KOPT-K1 (cell line): ENCODE measurements around the gene RNF175.

Experiments used
- H3K27ac ChIP-seq: fragments of 200-600 bp; sonication (generic); 2 replicates; pipeline ENCODE4 v1.5.1; 2016; ENCODE audit warnings: antibody characterized with exemption, mild to moderate bottlenecking, low read depth, low read length; ENCODE audit not compliant: poor library complexity, severe bottlenecking
- H3K36me3 ChIP-seq: fragments of 200-600 bp; sonication (generic); 2 replicates; pipeline ENCODE4 v1.5.1; 2017; ENCODE audit warnings: antibody characterized with exemption, mild to moderate bottlenecking, low read length, moderate library complexity; ENCODE audit not compliant: insufficient read depth
- H3K9me3 ChIP-seq: fragments of 200-600 bp; sonication (generic); 2 replicates; pipeline ENCODE4 v1.5.1; 2017; ENCODE audit warnings: antibody characterized with exemption, low read length, mild to moderate bottlenecking; ENCODE audit not compliant: insufficient read depth, poor library complexity, severe bottlenecking

RNF175 gene

GRCh38 chr4:153735906-153736461 is 23.8 kb downstream of the RNF175 start:
- no peaks in the 10 kb centered on the region for H3K36me3 ChIP-seq
- H3K27ac ChIP-seq: no peak overlapping the region
- H3K9me3 ChIP-seq: peaks cover 8% of the 10 kb centered on the region

- Histone ChIP-seq H3K9me3 (no peaks in the 10 kb centered on the region), H3K36me3 (no peaks in the 10 kb centered on the region), H3K27ac (no peak overlapping the region)
These were observed 25.9 kb downstream of the RNF175 start for GRCh38 chr4:153733751-153734448.

DNA sequence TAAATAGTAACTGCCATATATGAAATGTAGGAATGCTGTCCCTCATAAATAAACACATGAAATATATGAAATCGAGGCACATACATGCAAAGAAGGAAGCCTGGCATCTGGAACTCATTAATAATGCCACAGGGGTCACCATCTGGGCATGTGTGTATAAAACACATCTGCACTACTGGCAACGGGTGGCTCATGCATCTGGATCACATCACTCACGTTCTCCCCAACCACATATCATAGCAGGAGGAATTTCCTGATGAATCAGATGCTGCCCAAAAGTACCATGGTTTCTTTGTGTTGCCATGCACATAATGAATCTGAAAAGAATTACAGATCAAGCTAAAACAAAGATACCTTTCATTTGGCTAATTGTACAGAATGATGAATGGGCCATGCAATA is 28.6 kb downstream of the RNF175 start:
- H3K36me3 ChIP-seq: no peaks in the 10 kb centered on the region
- H3K27ac ChIP-seq: no peak overlapping the region
- H3K9me3 ChIP-seq: no peaks in the 10 kb centered on the region

- Histone ChIP-seq H3K9me3 (no peaks in the 10 kb centered on the region), H3K36me3 (no peaks in the 10 kb centered on the region), H3K27ac (no peak overlapping the region)
These were observed 29.9 kb downstream of the RNF175 start for GRCh38 chr4:153729895-153730294.

DNA sequence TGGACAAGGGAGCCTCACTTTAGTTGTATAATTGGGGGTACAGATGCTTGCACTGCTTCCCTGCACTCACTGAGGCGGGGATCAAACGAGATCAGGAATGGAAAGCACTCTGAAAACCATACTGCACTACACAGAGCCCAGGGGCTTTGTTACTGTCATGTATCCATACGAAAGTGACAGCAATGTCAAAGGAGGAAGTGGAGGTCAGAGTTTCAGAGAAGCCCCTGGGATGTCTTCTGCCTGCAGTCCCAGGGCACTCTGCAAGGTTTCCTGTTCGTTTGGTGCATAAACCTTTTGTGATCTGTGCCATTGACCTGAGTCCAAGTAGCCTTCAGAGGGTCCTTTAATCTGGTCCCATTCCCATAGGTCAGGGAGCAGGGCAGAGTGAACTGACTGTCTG is 31.2 kb downstream of the RNF175 start:
- Histone ChIP-seq H3K27ac (no peak overlapping the region), H3K9me3 (no peaks in the 10 kb centered on the region), H3K36me3 (no peaks in the 10 kb centered on the region)

DNA sequence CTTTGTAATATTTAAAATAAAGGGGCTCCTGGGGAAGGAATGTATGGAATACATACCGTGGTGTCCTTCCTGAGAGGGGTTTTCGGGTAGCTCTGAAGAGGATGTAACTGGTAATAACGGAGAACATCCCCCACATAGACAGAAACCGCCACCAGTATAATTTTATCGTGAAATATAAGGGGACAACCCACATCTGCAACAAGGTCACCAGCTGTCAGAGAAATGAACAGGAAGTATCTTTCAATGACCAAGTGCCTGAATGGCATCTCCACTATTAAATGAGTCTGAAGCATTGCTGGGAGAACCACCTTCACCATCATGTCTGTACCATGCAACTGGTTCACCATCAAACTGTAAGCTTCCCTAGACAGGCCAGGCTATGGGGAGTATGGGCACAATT is 31.7 kb downstream of the RNF175 start:
- H3K27ac ChIP-seq: no peak overlapping the region
- H3K9me3 ChIP-seq: no peaks in the 10 kb centered on the region
- no peaks in the 10 kb centered on the region for H3K36me3 ChIP-seq

DNA sequence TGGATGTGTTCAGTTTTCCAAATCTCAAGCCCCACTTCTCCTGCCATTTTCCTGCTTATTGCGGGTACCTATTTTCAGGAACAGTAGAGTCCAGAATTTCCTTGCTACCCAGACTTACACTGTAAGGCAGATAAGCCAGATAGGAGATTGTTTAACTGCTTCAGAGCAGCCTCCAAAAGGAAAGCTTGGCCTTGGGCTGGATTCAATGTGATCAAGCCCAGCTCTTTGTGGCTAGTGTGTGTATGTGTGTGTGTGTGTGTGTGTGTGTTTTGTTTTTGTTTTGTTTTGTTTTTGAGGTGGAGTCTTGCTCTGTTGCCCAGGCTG is 34.0 kb downstream of the RNF175 start:
- H3K36me3 ChIP-seq: no peaks in the 10 kb centered on the region
- H3K9me3 ChIP-seq: no peaks in the 10 kb centered on the region
- H3K27ac ChIP-seq: no peak overlapping the region

DNA sequence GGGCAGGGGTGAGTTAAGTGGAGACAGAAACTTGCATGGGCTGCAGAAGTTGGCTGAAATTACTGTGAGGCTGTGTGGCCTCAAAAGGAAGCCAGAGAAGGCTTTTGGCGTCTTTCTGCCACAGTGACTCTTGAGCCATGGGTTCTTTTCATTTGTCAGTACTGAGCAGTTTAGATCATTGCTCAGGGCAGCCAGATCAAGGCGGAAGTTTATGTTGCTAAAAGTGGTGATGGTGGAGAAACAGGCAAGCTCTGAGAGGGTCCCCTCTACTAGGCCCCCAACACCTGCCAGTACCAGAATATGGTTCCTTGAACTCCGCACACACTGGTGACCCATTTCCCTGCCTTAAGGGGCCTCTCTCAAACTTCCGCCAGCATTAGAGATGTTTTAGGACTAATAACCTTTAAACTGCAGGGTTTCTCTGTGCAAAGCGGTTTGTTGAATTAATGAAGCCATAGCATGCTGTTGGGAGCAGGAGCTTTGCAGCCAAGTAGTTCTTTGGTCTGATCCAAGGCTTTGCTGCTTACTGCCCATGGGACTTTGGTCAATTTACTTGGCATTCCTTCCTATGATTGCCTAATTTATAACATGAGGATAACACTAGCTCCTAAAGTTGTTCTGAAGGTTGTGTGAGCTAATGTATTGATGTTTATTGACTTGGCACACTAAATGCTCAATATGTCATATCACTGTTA is 34.5 kb downstream of the RNF175 start:
- Histone ChIP-seq H3K9me3 (no peaks in the 10 kb centered on the region), H3K27ac (no peak overlapping the region), H3K36me3 (no peaks in the 10 kb centered on the region)

GRCh38 chr4:153724606-153725005 is 35.2 kb downstream of the RNF175 start:
- Histone ChIP-seq H3K27ac (no peak overlapping the region), H3K36me3 (no peaks in the 10 kb centered on the region), H3K9me3 (no peaks in the 10 kb centered on the region)

GRCh38 chr4:153722036-153722435 is 37.8 kb downstream of the RNF175 start:
- H3K9me3 ChIP-seq: no peaks in the 10 kb centered on the region
- H3K36me3 ChIP-seq: no peaks in the 10 kb centered on the region
- no peak overlapping the region for H3K27ac ChIP-seq

DNA sequence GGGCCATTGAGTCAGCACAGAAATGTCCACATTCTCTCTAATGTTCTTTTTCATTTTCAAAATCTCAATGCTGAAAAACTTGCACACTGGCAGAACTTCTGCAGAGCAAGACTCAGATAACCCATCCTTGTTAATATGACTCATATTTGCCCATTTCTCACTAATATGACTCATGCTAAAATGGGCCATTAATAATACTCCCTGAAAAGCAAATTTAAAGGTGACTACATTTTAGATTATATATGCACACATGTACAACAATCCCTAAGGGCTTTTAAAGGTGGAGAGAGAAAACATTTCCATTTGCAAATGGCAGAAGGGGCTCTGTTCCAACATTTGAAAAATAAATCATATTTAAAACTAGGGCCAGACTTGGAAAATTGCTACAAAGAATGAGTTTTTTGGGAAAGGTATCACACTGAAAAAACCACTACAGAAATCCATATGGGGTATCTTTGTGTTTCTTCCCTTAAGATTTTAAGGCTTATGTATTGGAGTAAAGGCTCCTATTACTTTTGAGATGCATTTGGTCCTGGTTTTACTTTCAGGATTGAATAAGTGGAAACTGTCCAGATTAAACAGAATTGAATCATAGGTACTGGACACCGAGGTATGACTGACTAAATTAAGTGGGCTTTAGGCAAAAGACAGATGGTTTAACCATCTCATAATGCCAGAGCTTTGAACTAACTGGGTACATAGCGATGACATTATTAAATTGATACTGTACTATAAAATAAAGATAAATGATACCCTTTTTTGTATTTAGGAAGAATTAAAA is 45.8 kb downstream of the RNF175 start:
- Histone ChIP-seq H3K27ac (no peak overlapping the region), H3K36me3 (no peaks in the 10 kb centered on the region), H3K9me3 (no peaks in the 10 kb centered on the region)

DNA sequence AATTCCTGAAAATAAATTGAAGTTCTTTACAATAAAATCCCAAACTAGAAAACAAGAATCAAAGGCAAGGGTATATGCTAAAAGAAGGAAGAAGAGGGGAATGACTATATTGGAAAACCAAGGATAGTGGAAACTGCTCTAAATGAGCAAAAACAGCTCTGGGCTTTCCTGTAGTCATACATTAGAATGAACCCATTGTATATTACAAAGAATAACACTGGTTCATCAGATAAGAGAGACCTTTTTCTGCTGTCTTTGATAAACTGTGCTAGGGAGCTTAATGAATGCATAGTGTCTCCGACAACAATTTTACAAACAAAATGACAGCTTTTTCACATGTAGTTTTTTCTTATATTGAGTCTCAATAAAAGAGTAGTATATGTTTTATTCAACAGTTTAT is 49.1 kb downstream of the RNF175 start:
- no peak overlapping the region for H3K27ac ChIP-seq
- H3K36me3 ChIP-seq: no peaks in the 10 kb centered on the region
- no peaks in the 10 kb centered on the region for H3K9me3 ChIP-seq

DNA sequence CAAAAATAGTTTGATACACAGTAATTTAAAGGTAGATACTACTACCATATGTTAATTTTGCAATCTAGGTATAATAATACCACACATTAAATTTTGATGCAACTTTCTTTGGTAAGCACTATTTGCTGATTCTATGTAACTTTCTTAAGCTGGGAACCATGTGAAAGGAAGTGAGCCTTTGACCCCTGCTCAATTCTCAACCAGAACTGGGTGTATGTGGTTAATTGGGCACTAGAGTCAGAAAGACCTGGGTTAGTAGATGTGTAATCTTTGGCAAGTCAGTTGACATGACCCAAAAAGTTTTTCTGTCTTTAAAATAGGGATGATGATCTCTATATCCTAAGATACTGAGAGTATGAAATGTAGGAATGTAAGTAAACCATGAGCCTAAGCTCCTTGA is 53.3 kb downstream of the RNF175 start:
- Histone ChIP-seq H3K9me3 (no peaks in the 10 kb centered on the region), H3K36me3 (no peaks in the 10 kb centered on the region), H3K27ac (no peak overlapping the region)

GRCh38 chr4:153705743-153706468 is 53.9 kb downstream of the RNF175 start:
- no peak overlapping the region for H3K27ac ChIP-seq
- H3K36me3 ChIP-seq: no peaks in the 10 kb centered on the region
- H3K9me3 ChIP-seq: no peaks in the 10 kb centered on the region

GRCh38 chr4:153704522-153704921 is 55.3 kb downstream of the RNF175 start:
- Histone ChIP-seq H3K27ac (no peak overlapping the region), H3K9me3 (no peaks in the 10 kb centered on the region), H3K36me3 (no peaks in the 10 kb centered on the region)
